GM12865 (cell line): ENCODE measurements around the gene RFX2.

Source experiments
- DNase-seq: peaks from one replicate; pipeline ENCODE4 v3.0.0; 2010; ENCODE audit warnings: low read depth
- H3K4me3 ChIP-seq: 2 replicates; pipeline ENCODE4 v1.5.1; 2011; ENCODE audit warnings: mild to moderate bottlenecking, low read depth, low read length, control low read depth
- TF ChIP-seq, protein P1 (sequence below): IDR thresholded peaks from 2 replicates; pipeline ENCODE4 v1.5.1; 2011; ENCODE audit warnings: low read length, control low read depth, low read depth, inconsistent platforms; ENCODE audit not compliant: insufficient read depth; ENCODE audit errors: missing control alignments

RFX2 gene

GRCh38 chr19:6132482-6132881 is 22.2 kb upstream of the RFX2 start:
- TF ChIP-seq, protein P1, sequence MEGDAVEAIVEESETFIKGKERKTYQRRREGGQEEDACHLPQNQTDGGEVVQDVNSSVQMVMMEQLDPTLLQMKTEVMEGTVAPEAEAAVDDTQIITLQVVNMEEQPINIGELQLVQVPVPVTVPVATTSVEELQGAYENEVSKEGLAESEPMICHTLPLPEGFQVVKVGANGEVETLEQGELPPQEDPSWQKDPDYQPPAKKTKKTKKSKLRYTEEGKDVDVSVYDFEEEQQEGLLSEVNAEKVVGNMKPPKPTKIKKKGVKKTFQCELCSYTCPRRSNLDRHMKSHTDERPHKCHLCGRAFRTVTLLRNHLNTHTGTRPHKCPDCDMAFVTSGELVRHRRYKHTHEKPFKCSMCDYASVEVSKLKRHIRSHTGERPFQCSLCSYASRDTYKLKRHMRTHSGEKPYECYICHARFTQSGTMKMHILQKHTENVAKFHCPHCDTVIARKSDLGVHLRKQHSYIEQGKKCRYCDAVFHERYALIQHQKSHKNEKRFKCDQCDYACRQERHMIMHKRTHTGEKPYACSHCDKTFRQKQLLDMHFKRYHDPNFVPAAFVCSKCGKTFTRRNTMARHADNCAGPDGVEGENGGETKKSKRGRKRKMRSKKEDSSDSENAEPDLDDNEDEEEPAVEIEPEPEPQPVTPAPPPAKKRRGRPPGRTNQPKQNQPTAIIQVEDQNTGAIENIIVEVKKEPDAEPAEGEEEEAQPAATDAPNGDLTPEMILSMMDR: no peak
- no peak overlapping the region for H3K4me3 ChIP-seq
- DNase-seq: no peak

GRCh38 chr19:6127716-6128335 is 17.5 kb upstream of the RFX2 start:
- TF ChIP-seq, protein P1: no peak
- H3K4me3 ChIP-seq: no peak overlapping the region
- no peak for DNase-seq

DNA sequence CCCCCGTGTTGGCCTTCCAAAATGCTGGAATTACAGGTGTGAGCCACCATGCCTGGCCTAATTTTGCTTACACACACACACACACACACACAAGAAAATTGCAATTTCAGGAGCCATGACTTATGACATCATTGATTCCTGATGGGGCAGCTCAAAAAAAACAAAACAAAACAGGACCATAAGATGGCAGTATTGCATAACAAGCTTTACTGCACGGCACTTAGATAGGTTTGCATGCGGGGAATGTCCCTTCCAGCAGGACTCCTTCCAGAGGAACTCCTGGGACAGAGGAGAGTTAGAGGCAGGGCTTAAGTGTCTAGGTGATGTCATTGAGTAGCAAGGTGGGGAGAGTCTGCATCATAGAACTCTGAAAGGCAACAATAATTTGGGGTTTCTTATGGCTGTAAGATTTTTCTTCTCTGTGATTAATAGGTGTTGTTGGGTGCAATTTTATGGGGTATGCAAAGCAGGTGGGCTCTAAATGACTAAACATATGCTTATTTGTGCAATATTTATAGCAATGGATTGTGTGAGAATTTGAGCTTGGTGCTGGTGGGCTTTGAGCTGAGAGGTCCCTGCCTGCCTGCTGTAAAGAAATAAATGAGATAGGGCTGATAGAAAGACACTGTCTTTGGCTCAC is 16.2 kb upstream of the RFX2 start:
- H3K4me3 ChIP-seq: no peak overlapping the region
- TF ChIP-seq, protein P1: peak; percentile 60
- peak; percentile 80 for DNase-seq

DNA sequence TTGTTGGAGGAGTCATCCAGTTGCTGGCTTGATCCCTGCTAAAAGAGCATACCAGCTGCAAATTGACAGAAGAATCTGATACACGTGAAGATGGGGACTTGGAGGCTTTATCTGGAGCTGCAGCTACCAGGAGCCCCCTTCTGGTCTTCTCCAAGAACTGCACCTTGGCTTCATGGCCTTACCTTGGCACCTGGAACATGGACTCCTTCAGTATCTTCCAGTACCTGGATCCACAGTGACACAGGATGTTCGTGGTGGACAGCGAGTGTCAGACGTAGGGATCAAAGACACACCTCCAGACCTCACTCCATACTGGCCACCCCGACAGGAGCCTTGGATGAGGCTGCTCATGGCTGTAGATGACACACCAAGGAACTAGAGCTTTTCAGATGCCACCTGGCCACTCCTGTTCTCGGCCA is 15.3 kb upstream of the RFX2 start:
- H3K4me3 ChIP-seq: no peak overlapping the region
- DNase-seq: peak; percentile 86
- TF ChIP-seq, protein P1: peak; percentile 95

- H3K4me3 ChIP-seq: no peak overlapping the region
- no peak for DNase-seq
- TF ChIP-seq, protein P1: no peak
Measured at GRCh38 chr19:6119031-6119430, 8.7 kb upstream of the RFX2 start.

DNA sequence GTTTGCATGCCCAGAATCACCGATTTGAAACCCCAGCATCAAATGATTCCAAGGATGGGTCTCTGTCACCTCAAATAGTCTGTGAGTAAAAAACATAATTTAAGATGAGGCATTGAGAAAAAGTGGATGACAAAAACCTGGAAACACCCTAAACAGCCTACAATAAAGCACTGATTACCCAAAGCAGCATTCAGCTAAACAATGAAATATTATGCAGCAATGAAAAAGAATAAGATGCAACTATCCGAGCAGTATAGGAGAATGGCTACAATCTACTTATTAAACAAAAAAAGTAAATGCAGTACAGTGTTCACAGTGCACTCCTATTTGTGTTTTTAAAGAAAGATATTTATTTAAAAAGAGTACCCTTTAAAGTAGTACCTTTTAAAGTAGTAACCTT is 7.7 kb upstream of the RFX2 start:
- H3K4me3 ChIP-seq: no peak overlapping the region
- TF ChIP-seq, protein P1: no peak
- no peak for DNase-seq

DNA sequence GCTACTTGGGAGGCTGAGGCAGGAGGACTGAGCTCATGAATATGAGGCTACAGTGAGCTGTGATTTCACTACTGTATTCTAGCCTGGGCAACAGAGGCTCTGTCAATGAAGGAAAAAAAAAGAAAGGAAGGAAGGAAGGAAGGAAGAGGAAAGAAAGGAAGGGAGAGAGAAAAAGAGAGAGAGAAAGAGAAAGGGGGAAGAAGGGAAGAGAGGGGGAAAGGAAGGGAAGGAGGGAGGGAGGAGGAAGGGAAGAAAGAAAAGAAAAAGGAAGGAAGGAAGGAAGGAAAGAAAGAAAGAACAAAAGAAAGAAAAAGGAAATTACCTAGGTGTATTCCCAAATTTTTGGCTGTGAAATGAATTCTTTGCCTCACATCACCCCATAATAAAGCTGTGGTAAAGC is 7.2 kb upstream of the RFX2 start:
- TF ChIP-seq, protein P1: no peak
- no peak overlapping the region for H3K4me3 ChIP-seq
- no peak for DNase-seq
